BLaER1 treated with 17β-estradiol and CSF1 and Interleukin-3, amounts not matched to agents 10 nM and 100 nM (cell line): ENCODE results near the gene DLEC1.
A peak's percentile ranks its signal among the peaks of the same experiment; 100 is the strongest.

Experiments
- H3K27ac ChIP-seq, 11 experiments: shearing (Covaris generic); formaldehyde crosslinking; 2 replicates each; pipeline ENCODE4 v1.8.1; 2022
- H3K27me3 ChIP-seq, 11 experiments: shearing (Covaris generic); formaldehyde crosslinking; 2 replicates each; pipeline ENCODE4 v1.8.1; 2022
- H3K36me3 ChIP-seq, 11 experiments: shearing (Covaris generic); formaldehyde crosslinking; 2 replicates each; pipeline ENCODE4 v1.8.1; 2022
- H3K4me1 ChIP-seq, 10 experiments: shearing (Covaris generic); formaldehyde crosslinking; 2 replicates each; pipeline ENCODE4 v1.8.1; 2022
- H3K4me2 ChIP-seq, 11 experiments: shearing (Covaris generic); formaldehyde crosslinking; 2 replicates each; pipeline ENCODE4 v1.8.1; 2022
- H3K4me3 ChIP-seq, 10 experiments: shearing (Covaris generic); formaldehyde crosslinking; 2 replicates each; pipeline ENCODE4 v1.8.1; 2022
- H3K9ac ChIP-seq, 11 experiments: shearing (Covaris generic); formaldehyde crosslinking; 2 replicates each; pipeline ENCODE4 v1.8.1; 2022
- H3K9me3 ChIP-seq, 11 experiments: shearing (Covaris generic); formaldehyde crosslinking; replicated peaks in 1 of 11; 2 replicates each; pipeline ENCODE4 v1.8.1; 2022
- H4K20me1 ChIP-seq, 11 experiments: shearing (Covaris generic); formaldehyde crosslinking; 2 replicates each; pipeline ENCODE4 v1.8.1; 2022
- Cebpa-rat ChIP-seq, 11 experiments: shearing (Covaris generic); IDR thresholded peaks; 2 replicates each; pipeline ENCODE4 v1.8.1; 2022

DLEC1 gene

DNA sequence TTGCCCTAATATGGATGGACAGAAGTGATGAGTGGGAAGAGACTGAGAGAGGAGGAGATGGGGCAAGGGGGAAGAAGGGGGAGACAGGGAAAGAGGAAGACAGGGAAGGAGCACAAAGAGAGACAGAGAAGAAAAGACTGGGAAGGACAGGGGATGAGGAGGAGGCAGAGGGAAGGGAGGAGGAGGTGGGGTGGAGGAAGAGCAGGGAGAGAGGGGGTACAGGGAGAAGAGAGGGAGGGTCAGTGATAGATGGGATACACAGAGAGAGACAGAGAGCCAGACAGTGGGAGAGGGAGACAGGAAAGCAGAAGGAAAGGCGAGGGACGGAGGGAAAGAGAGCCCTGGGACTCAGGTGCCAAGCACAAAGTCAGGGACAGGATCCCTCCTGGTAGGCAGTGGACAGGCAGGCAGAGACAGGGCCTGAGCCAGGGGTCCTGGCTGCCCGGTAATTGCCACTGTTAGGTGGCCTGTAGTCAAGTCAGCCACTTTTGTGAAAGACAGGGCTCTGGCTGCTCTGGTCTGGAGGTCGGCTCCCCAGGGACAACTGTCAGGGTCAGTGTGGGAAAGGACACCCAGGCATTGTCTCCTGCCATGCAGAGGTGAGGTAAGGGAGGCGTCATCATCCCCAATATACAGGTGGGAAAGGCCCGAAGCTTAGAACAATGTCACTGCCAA, 38.6 kb upstream of the DLEC1 start:
- Histone ChIP-seq H3K27me3 (no peaks in the 10 kb centered on the region), H3K4me2 (peak overlapping the region in 3 of 11 experiments; percentile 61 to 85 (median 80); a peak in 5 of 22 replicates), H3K4me3 (no peak overlapping the region), H3K9me3 (no peaks in the 10 kb centered on the region), H3K36me3 (peaks cover 0 to 81% (median 67%) of the 10 kb centered on the region in 11 experiments; a peak in 19 of 22 replicates), H3K27ac (peak overlapping the region in 2 of 11 experiments; percentile 21; a peak in 2 of 22 replicates), H3K4me1 (peaks cover 27 to 67% (median 42%) of the 10 kb centered on the region in 10 experiments), H4K20me1 (peaks cover 0 to 37% (median 18%) of the 10 kb centered on the region in 11 experiments; a peak in 16 of 22 replicates), H3K9ac (peak overlapping the region in 5 of 11 experiments; percentile 11 to 32 (median 19); a peak in 6 of 22 replicates)
- TF ChIP-seq Cebpa-rat (IDR thresholded peaks at IDR 0.05), result no peak

DNA sequence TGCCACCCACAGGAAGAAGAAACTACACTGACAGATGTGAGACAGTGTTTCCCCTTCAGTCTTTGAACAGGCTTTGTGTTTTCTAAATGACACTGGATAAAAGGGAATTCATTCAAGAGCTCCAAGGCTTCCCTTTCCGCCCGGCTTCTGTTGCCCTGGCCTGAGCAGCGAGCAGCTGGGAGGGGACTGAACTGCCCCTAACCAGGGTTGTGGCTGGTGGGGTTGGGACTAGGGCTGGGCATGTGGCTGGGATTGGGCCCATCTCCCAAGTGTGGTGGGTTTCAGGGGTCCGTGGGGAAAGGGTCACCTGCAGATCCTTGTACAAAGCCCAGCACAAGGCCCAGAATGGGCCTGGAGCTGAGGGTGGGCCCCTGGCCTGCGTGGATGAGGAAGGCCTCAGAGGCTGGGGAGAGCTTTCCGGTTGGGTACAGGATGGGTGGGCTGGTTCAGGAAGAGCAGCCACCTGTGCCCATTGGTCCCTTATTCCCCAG, 38.0 kb upstream of the DLEC1 start:
- H4K20me1 ChIP-seq, result peaks cover 0 to 43% (median 20%) of the 10 kb centered on the region in 11 experiments; a peak in 16 of 22 replicates
- TF ChIP-seq Cebpa-rat (IDR thresholded peaks at IDR 0.05), result no peak
- H3K27me3 ChIP-seq, result no peaks in the 10 kb centered on the region
- no peak overlapping the region for H3K4me3 ChIP-seq
- no peaks in the 10 kb centered on the region for H3K9me3 ChIP-seq
- peak overlapping the region in 1 of 11 experiments; percentile 85; a peak in 1 of 22 replicates for H3K4me2 ChIP-seq
- peak overlapping the region in 1 of 11 experiments; percentile 21; a peak in 2 of 22 replicates for H3K27ac ChIP-seq
- H3K36me3 ChIP-seq, result peaks cover 5 to 81% (median 67%) of the 10 kb centered on the region in 11 experiments; a peak in 19 of 22 replicates
- peaks cover 21 to 60% (median 35%) of the 10 kb centered on the region in 10 experiments for H3K4me1 ChIP-seq
- peak overlapping the region in 4 of 11 experiments; percentile 5 to 32 (median 22); a peak in 2 of 22 replicates for H3K9ac ChIP-seq

DNA sequence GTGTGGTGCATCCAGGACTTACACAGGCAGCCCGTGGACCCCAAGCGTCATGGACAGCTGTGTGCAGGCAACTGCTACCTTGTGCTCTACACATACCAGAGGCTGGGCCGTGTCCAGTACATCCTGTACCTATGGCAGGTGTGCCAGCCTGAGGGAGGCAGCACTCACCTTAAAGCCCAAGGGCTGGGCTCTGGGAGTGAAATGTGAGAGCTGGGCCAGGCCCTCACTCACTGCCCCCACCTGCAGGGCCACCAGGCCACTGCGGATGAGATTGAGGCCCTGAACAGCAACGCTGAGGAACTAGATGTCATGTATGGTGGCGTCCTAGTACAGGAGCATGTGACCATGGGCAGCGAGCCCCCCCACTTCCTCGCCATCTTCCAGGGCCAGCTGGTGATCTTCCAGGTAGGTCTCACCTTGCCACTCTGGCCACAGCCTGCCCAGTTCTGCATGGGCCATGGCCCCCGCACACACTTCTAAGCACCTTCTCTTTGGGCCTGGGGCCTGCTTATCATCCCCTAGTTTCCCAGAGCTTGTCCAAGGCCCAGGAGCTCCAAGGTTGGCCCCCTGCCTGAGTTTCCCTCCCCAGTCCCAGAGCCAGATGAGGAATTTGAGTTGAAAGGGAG, 37.4 kb upstream of the DLEC1 start:
- peak overlapping the region in 1 of 11 experiments; percentile 21; a peak in 1 of 22 replicates for H3K27ac ChIP-seq
- no peak overlapping the region for H3K4me2 ChIP-seq
- H3K4me1 ChIP-seq, result peaks cover 15 to 55% (median 30%) of the 10 kb centered on the region in 10 experiments
- H3K4me3 ChIP-seq, result no peak overlapping the region
- peaks cover 0 to 49% (median 20%) of the 10 kb centered on the region in 11 experiments; a peak in 16 of 22 replicates for H4K20me1 ChIP-seq
- H3K36me3 ChIP-seq, result peaks cover 11 to 81% (median 67%) of the 10 kb centered on the region in 11 experiments; a peak in 20 of 22 replicates
- no peak for TF ChIP-seq Cebpa-rat (IDR thresholded peaks at IDR 0.05)
- peak overlapping the region in 2 of 11 experiments; percentile 5 to 32; a peak in 1 of 22 replicates for H3K9ac ChIP-seq
- no peaks in the 10 kb centered on the region for H3K27me3 ChIP-seq
- no peaks in the 10 kb centered on the region for H3K9me3 ChIP-seq

DNA sequence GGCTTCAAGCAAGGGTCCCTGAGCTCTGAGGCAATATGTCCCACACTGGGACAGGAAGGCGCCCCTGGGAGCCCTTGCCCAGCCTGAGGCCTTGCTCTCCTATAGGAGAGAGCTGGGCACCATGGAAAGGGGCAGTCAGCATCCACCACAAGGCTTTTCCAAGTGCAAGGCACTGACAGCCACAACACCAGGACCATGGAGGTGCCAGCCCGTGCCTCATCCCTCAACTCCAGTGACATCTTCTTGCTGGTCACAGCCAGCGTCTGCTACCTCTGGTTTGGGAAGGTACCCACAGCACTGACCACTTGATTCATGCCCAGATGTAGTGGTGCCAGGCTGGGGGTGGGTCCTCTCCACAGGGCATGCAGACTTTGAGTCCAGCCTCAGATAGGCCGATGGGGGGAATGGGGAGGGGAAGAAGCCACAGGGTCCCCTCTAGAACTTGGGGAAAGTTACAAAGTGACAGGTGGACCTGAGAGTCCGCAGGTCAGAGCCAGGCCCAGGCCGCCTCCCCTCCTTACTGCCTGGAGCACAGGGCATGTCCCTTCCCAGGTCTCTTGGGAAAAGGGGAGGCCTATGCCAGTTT, 36.6 kb upstream of the DLEC1 start:
- no peaks in the 10 kb centered on the region for H3K9me3 ChIP-seq
- no peak overlapping the region for H3K27ac ChIP-seq
- H3K9ac ChIP-seq, result peak overlapping the region in 5 of 11 experiments; percentile 6 to 57 (median 16); a peak in 4 of 22 replicates
- H3K36me3 ChIP-seq, result peaks cover 19 to 80% (median 70%) of the 10 kb centered on the region in 11 experiments; a peak in 21 of 22 replicates
- H3K4me3 ChIP-seq, result no peak overlapping the region
- peaks cover 15 to 50% (median 26%) of the 10 kb centered on the region in 10 experiments for H3K4me1 ChIP-seq
- no peaks in the 10 kb centered on the region for H3K27me3 ChIP-seq
- no peak for TF ChIP-seq Cebpa-rat (IDR thresholded peaks at IDR 0.05)
- H3K4me2 ChIP-seq, result no peak overlapping the region
- peaks cover 0 to 55% (median 20%) of the 10 kb centered on the region in 11 experiments; a peak in 16 of 22 replicates for H4K20me1 ChIP-seq

DNA sequence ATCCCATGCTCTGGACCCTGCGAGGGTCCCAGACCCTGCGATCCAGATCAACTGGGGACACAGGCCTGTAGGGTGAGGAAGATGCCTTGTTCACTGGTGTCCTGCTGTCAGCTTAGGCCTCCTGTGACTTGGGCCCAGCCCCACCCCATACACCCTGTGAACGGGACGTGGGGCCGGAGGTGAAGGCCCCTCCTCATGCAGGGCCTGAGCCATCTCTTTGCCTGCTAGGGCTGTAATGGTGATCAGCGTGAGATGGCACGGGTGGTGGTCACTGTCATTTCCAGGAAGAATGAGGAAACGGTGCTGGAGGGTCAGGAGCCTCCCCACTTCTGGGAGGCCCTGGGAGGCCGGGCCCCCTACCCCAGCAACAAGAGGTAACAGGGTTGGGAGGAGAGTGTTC, 36.1 kb upstream of the DLEC1 start:
- Histone ChIP-seq H3K9ac (peak overlapping the region in 5 of 11 experiments; percentile 6 to 57 (median 16); a peak in 8 of 22 replicates), H4K20me1 (peaks cover 0 to 61% (median 20%) of the 10 kb centered on the region in 11 experiments; a peak in 17 of 22 replicates), H3K36me3 (peaks cover 25 to 80% (median 74%) of the 10 kb centered on the region in 11 experiments), H3K27me3 (no peaks in the 10 kb centered on the region), H3K4me2 (peak overlapping the region in 2 of 11 experiments; percentile 46 to 73; a peak in 5 of 22 replicates), H3K27ac (0 out of 22 replicates have a peak overlapping the region, but pooled peaks of 1 of the 11 experiments have one; percentile 7), H3K4me1 (peaks cover 12 to 46% (median 22%) of the 10 kb centered on the region in 10 experiments), H3K9me3 (no peaks in the 10 kb centered on the region), H3K4me3 (no peak overlapping the region)
- no peak for TF ChIP-seq Cebpa-rat (IDR thresholded peaks at IDR 0.05)

DNA sequence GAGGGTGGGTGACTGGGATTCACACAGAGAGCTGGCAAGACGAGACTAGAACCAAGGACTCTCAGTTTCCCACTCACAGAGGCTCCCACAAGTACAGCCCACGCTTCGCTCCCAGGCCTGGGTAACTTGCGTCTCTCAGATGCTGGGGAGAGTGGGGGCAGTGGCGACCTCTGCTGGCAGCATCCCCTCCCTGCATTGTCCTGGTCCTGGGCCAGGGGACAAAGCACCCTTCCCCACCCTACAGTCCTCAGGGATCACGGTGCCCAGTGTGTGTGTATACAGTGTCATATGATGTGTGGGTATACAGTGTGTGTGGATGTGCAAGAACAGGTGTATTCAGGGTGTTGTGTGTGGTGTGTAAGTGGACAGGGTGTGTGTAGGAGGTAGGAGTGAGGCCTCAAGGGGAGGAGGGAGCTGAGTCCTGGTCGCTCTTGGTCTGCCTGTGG, 35.6 kb upstream of the DLEC1 start:
- H3K9ac ChIP-seq, result peak overlapping the region in 4 of 11 experiments; percentile 15 to 57 (median 39); a peak in 5 of 22 replicates
- H3K4me1 ChIP-seq, result peaks cover 7 to 41% (median 17%) of the 10 kb centered on the region in 10 experiments
- H3K4me2 ChIP-seq, result peak overlapping the region in 2 of 11 experiments; percentile 46 to 73; a peak in 5 of 22 replicates
- H3K36me3 ChIP-seq, result peaks cover 29 to 82% (median 74%) of the 10 kb centered on the region in 11 experiments
- peak overlapping the region in 1 of 11 experiments; percentile 41; a peak in 1 of 22 replicates for H3K27ac ChIP-seq
- no peak for TF ChIP-seq Cebpa-rat (IDR thresholded peaks at IDR 0.05)
- H3K9me3 ChIP-seq, result no peaks in the 10 kb centered on the region
- H3K4me3 ChIP-seq, result no peak overlapping the region
- H3K27me3 ChIP-seq, result no peaks in the 10 kb centered on the region
- H4K20me1 ChIP-seq, result peaks cover 0 to 65% (median 20%) of the 10 kb centered on the region in 11 experiments; a peak in 17 of 22 replicates

DNA sequence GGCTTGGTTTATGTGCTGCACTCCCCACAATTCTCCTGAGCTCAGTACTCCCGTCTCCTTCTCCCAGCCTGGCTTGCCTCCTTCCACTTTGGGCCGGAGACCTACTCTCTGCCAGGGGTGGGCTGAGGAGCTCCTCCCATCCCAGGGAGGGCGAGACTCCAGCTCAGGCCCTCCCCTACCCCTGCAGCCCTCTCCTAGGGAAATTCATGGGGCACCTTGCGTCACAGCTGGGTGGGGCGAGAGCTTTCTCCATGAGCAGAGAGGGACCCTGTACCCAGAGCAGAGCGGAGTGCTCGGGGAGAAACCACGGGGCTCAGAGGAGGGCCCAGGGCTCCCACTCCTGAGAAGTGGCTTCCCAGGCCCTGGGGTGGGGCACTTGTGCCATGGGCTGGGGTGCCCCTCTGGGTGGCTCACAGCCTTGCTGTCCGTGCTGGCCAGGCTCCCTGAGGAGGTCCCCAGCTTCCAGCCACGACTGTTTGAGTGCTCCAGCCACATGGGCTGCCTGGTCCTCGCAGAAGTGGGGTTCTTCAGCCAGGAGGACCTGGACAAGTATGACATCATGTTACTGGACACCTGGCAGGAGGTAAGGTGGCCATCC, 35.1 kb upstream of the DLEC1 start:
- no peak overlapping the region; a peak in 1 of 22 replicates for H3K4me2 ChIP-seq
- H3K9ac ChIP-seq, result peak overlapping the region in 1 of 11 experiments; percentile 40; a peak in 2 of 22 replicates
- peaks cover 4 to 37% (median 13%) of the 10 kb centered on the region in 10 experiments; a peak in 13 of 20 replicates for H3K4me1 ChIP-seq
- H3K36me3 ChIP-seq, result peaks cover 32 to 87% (median 74%) of the 10 kb centered on the region in 11 experiments
- H3K27me3 ChIP-seq, result no peaks in the 10 kb centered on the region
- H3K4me3 ChIP-seq, result no peak overlapping the region
- no peak for TF ChIP-seq Cebpa-rat (IDR thresholded peaks at IDR 0.05)
- peak overlapping the region in 1 of 11 experiments; percentile 41; a peak in 1 of 22 replicates for H3K27ac ChIP-seq
- H4K20me1 ChIP-seq, result peaks cover 0 to 70% (median 20%) of the 10 kb centered on the region in 11 experiments; a peak in 17 of 22 replicates
- no peaks in the 10 kb centered on the region for H3K9me3 ChIP-seq
